Heart left ventricle (tissue), 13 donors: Measurements from ENCODE around the gene NKX3-2.

ENCODE experiments used
- POLR2A ChIP-seq, 2 donors: fragments of 450-650 bp; IDR thresholded peaks; one replicate each; pipeline ENCODE4 v1.6.1; 2017; ENCODE audit warnings: antibody characterized with exemption in 2 of 2, mild to moderate bottlenecking in 2 of 2, moderate library complexity in 2 of 2
- TF ChIP-seq, protein P1 (sequence below), 12 donors: fragments of 200-600 bp; sonication (generic) in 4 of 12; IDR thresholded peaks; one replicate each; pipeline versions ENCODE4 v1.5.0 to v1.8.0; 2018 to 2022; ENCODE audit warnings: antibody characterized with exemption in 12 of 12, mild to moderate bottlenecking in 5 of 12
- donor health status: ischemic (EF 13 %, LVEDD 7.1; RV severe dilation, severe dysfunction).
- donor health status: DM: no; HTN: yes; CAD: no.
- donor health status: DM: no; HTN: no; CAD: no.
- donor health status: ischemic (EF 25% LVEDD 6.9; RV normal size, moderate dysfunction).
- donor health status: ischemic (EF 25% LVEDD 5.7; RV mildly dilated, moderate dysfunction).
- donor health status: ischemic (EF 35%, LVEDD 5.7; RV mildly dilated, moderate dysfunction).
- donor health status: nonischemic (EF 11% LVEDD 7.7; RV severe dilation, severe dysfunction).
- donor health status: DM: yes; HTN: yes; CAD: no.
- donor health status: PGD.
- donor health status: ischemic (EF 29% LVEDD 5.4; RV normal size, mild dysfunction).
- donor health status: nonischemic (EF 23%, LVEDD 6.1; RV moderate dilation, normal function).

DNA sequence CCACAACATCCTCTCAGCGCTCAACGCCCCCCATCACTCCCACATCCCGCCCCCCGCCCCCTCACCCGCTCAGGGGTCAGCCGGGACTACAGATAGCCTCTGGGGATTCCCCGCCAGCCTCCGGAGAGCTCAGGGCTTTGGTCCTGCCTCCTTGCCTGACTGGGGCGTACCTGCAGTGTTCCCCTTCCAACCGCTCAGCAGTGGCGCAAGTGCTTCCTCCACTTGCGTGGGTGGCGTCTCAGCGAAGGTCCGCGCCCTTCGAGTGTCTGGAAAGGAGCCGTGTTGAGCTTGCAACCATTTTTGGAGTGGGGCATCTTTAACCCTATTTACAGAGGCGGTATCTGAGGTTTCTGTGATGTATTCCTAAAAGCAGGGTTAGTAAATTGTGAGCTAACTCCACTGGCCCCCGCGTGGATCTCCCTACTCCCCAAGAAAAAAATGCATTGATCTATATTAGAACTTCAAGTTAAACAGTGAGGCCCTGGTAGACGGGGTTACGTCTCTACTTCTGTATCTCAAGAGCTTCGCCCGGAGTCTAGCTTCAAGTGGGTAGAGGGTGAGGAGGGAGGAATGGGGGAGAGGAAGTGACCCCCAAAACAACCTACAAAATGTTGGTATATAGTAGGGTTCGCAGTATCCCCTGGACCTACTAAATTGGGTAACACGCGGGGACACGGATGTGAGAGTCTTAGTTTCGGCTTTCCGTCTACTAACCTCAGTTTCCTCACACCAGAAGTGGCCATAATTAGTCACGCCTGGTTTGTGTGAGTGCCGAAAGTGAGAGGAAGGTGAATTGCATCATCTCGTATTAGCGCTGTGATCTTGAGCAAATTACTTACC lies 16.1 kb downstream of the NKX3-2 start:
- TF ChIP-seq POLR2A (IDR thresholded peaks at IDR 0.05) = no peak
- TF ChIP-seq, protein P1, sequence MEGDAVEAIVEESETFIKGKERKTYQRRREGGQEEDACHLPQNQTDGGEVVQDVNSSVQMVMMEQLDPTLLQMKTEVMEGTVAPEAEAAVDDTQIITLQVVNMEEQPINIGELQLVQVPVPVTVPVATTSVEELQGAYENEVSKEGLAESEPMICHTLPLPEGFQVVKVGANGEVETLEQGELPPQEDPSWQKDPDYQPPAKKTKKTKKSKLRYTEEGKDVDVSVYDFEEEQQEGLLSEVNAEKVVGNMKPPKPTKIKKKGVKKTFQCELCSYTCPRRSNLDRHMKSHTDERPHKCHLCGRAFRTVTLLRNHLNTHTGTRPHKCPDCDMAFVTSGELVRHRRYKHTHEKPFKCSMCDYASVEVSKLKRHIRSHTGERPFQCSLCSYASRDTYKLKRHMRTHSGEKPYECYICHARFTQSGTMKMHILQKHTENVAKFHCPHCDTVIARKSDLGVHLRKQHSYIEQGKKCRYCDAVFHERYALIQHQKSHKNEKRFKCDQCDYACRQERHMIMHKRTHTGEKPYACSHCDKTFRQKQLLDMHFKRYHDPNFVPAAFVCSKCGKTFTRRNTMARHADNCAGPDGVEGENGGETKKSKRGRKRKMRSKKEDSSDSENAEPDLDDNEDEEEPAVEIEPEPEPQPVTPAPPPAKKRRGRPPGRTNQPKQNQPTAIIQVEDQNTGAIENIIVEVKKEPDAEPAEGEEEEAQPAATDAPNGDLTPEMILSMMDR (IDR thresholded peaks at IDR 0.05) = no peak
